Vagina (tissue), 2 donors: ENCODE data around the gene ARHGAP4.

ENCODE experiments used
- CTCF ChIP-seq, 3 experiments: fragments of 450-650 bp in 2 of 3; fragments of 200-600 bp in 1 of 3; sonication (generic) in 1 of 3; IDR thresholded peaks; one replicate each; pipeline ENCODE4 v1.5.1; 2017 to 2019; ENCODE audit warnings: antibody characterized with exemption in 3 of 3, mild to moderate bottlenecking in 2 of 3, moderate library complexity in 2 of 3
- POLR2A ChIP-seq, 2 donors: fragments of 450-650 bp; IDR thresholded peaks; one replicate each; pipeline ENCODE4 v1.6.1; 2017; ENCODE audit warnings: antibody characterized with exemption in 2 of 2, mild to moderate bottlenecking in 2 of 2, moderate library complexity in 2 of 2
- POLR2AphosphoS5 ChIP-seq, 2 donors: sonication (generic); formaldehyde crosslinking; IDR thresholded peaks; one replicate each; pipeline ENCODE4 v1.9.0; 2017; ENCODE audit warnings: antibody characterized with exemption in 2 of 2, mild to moderate bottlenecking in 2 of 2, low read depth in 1 of 2; ENCODE audit not compliant: insufficient read depth in 1 of 2

GRCh38 chrX:153902385-153902784, 23.7 kb downstream of the ARHGAP4 start:
- TF ChIP-seq CTCF (IDR thresholded peaks at IDR 0.05) (no peak), POLR2A (IDR thresholded peaks at IDR 0.05) (no peak), POLR2AphosphoS5 (IDR thresholded peaks at IDR 0.05; ENCODE audit: insufficient read depth in 1 of 2, low read depth in 1 of 2) (no peak)
